NCI-H2107 (cell line): ENCODE measurements around the gene DDIAS.

Experiments used
- DNase-seq: peaks from one replicate; lab custom pipeline; 2025; lab: John Stamatoyannopoulos, UW

Gene DDIAS

GRCh38 chr11:82972103-82972502 is 70.6 kb downstream of the DDIAS start:
- no peak for DNase-seq

DNA sequence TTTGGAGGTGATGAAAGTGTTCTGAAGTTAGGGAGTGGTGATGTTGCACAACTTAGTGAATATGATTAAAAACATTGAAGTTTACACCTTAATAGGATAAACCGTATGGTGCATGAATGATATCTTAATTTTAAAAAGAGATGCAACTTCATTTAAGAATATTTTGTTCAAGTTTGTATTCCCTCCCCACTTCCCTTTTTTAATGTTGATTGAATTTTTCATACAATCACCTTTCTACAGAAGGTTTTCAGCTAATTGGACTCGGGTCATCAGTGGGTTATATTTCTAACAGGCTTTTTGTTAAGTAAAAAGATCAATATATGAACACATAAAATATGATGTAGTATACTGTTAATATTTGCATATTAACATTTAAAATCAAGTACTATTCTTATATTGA is 72.6 kb downstream of the DDIAS start:
- no peak for DNase-seq

DNA sequence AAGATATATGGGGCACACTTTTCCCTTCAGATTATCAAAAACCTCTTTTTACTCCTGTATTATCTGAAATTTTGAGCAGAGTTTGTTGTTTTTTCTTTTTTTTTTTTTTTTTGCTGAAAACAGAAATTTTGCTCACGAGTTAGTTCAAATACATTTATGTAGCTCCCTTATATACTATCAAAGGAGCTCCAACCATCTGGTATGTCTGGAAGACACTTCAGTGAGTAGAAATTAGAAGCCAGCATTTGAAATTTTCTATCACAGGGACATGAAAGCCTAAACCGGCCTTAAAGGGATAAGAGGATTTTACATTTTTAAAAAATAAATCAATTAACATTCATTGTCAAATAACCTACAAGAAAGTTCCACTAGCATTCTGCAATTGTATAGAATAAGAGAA is 73.3 kb downstream of the DDIAS start:
- DNase-seq, result no peak

DNA sequence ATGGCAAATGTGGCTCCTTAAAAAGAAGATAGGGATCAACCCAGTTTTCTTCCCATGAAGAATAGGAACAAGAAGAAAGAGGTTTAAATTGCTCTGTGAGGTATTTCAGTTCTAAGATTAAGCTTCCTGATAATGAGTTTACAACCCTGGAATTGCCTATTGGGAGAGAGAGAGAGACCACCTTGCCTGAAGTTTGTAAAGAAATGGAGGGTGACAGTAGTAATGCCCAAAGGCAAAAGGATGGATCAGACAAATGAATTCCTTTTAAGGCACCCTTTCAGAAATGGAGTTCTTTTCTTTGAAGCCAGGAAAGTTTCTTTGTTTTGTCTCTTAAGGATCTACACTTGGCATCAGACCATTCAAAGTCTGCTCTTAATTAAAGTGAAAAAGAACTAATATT is 74.3 kb downstream of the DDIAS start:
- DNase-seq, result no peak

DNA sequence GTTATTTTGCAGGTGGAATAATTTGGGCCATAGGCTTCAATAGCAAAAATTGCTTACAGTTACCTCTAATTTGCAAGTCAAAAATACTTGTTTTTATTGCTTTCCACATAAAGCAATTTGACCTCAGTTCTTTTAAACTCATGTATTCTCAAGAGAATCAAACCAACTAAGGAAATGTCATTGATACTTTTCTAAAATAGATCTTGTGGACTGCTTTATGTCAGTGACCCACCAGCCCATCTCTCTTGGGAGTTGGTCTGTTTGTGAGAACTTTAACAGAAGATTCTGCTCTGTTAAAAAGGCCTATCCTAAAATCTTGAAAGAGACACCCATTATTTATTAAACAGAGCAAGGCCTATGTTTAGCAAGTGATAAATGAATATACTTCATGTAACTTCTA is 75.2 kb downstream of the DDIAS start:
- no peak for DNase-seq

GRCh38 chr11:82978422-82979099 is 77.0 kb downstream of the DDIAS start:
- no peak for DNase-seq

- no peak for DNase-seq
Measured at GRCh38 chr11:82979824-82980223, 78.3 kb downstream of the DDIAS start.

DNA sequence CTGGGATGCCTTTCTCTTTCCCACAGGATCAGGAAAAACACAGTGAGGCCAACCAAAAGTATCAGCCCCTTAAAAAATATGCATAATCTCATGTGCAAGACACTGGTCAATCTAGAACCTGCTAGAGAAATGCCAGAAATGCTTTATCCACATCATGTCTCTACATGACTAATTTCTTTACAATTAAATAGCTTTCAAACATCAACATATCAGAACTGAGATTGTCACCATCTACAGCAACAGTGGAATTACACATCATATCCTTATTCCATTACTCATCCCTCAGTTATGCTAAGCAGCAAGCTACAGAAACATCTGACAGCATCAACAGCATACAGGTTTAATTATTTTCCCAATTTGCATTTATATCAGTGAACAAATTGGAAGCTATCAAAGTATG is 78.8 kb downstream of the DDIAS start:
- DNase-seq, result no peak

DNA sequence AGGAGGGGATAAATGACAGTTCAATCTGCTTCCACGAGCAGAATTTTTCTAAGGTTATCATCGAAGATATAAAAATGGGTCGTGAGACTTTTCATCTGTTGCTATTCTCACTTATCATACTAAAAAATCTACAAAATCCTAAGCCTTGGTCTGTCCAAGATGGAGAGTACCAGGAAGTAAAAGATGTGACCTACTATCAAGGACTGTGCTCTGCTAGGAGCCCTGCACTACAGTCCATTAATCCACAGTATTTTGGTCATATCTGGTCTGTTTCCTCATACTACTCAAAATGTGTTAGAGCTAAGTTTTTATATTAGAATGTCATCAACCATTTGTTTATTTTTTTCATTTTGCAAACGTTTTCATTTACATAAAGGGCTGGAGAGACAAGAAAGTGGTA is 79.4 kb downstream of the DDIAS start:
- no peak for DNase-seq

DNA sequence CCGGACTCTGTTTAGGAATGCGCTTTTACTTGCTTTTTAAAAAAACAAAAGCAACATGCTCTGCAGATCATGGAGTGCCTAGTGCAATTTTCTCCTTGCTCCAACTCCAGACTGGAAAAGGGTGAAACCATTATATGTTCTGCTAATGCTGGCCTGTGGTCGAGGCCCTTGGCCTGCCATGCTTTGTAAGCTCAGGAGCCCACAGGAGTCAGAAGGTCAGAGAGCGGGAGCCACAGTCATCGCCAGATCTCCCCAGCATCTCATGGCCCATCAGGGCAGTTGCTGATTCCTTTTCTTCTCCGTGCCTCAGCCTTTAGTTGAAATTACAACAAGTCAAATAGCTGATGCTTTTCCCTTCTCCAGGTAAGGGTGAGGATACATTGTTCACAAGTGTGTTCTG is 80.3 kb downstream of the DDIAS start:
- DNase-seq, result no peak
